Regular cardiac myocyte (primary cell): ENCODE measurements around the gene ST3GAL4. TPM values are rescaled to one million over a fixed set of nuclear protein-coding genes. Genes with fewer than 3 reads are reported as not detected.

Experiments used
- total RNA-seq: library from RNA; depleted of rRNA; stranded (reverse); fragments of >200 nt; gene quantifications from 2 replicates; pipeline ENCODE4 v1.2.3, GENCODE V29; 2014

Gene ST3GAL4
- 24.5 and 27.0 TPM in 2 replicates for total RNA-seq

GRCh38 chr11:126355324-126355925 is at the start of gene ST3GAL4:
ST3GAL4 (plus strand) TSS chr11:126355686; CDS start chr11:126406156, 50,470 bp downstream.

Other genes starting within 250 kb of the ST3GAL4 start
- gene RPUSD4, start 144.0 kb upstream of the ST3GAL4 start, total RNA-seq, result 22.0 and 22.4 TPM in 2 replicates
- gene FAM118B, start 143.9 kb upstream of the ST3GAL4 start, total RNA-seq, result 19.2 and 19.7 TPM in 2 replicates
- gene SRPRA, start 86.8 kb upstream of the ST3GAL4 start, total RNA-seq, result 48.5 and 90.3 TPM in 2 replicates
- 8.5 and 23.2 TPM in 2 replicates for gene FOXRED1, start 86.5 kb upstream of the ST3GAL4 start, total RNA-seq
- 2.9 and 4.2 TPM in 2 replicates for gene TIRAP, start 72.6 kb upstream of the ST3GAL4 start, total RNA-seq
- gene DCPS, start 51.6 kb upstream of the ST3GAL4 start, total RNA-seq, result 7.0 and 18.8 TPM in 2 replicates